Activated CD4-positive, CD25-positive, alpha-beta regulatory T cell treated with anti-CD3 and anti-CD28 coated beads, Interleukin-2, amount 50 U/mL, for 16 hours (primary cell): ENCODE measurements around the gene ADAM10.

ENCODE experiments used
- DNase-seq: peaks from one replicate; pipeline ENCODE4 v3.0.0-alpha.2; 2020; ENCODE audit warnings: low read depth, low spot score

Gene ADAM10

DNA sequence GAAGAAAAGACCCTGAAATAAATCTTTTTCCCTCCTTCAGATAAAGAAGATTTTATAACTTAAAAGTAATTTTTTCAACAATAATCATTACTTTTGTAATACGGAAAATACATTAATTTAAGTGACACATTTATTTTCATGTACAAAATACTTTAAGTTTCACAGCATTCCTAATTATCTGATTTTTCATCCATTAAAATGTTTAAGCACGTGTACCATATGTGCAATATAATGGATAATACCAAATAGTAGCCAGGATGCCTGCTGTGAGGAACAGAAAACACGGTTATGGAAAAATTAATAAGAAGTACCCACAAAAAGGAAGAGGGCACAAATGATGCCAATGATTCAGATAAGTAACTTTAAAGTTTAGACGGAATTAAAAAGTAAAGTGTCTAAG, 33.5 kb downstream of the ADAM10 start:
- no peak for DNase-seq

DNA sequence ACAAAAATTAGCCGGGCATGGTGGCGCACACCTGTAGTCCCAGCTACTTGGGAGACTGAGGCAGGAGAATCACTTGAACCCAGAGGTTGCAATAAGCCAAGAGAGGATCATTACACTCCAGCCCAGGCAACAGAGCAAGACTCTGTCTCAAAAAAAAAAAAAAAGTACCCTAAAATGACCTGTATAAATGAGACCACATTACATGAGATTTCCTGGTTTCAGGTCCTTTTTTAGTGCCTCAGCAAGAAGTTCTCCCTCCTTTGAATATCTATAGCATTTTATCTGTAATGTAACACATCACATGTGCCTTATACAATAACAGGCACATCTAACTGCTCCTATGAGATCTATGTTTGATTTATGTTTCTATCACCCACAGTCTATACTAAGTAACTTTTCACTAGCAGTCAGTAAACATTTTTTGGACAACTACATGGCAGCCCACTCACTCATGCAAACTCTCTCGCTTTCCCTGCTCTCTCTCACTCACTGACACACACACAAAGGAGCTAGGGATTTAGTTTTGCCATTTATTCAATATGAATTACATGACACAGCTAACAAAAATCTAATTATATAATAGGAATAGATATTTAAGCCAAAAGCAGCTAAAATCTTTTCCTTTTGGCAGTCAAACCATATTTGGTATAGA, 34.1 kb downstream of the ADAM10 start:
- DNase-seq = no peak

DNA sequence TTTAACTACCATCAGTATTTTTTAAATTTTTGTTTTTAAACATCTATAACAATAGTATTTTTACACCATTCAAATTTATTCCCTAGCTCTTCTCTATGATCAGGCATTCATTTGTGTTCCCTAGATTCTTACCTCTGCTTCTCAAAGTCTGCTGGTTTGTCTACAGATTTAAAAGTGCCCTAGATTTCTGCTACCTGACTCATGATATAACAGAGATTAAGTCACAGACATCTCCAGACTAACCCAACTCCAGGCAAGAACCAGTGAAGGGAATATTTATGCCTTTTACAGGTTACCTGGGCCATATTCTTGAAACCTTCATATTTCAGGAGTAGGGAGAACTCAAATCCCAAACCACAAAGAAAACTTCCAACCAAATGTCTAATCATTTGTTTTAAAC, 38.8 kb downstream of the ADAM10 start:
- DNase-seq = no peak

DNA sequence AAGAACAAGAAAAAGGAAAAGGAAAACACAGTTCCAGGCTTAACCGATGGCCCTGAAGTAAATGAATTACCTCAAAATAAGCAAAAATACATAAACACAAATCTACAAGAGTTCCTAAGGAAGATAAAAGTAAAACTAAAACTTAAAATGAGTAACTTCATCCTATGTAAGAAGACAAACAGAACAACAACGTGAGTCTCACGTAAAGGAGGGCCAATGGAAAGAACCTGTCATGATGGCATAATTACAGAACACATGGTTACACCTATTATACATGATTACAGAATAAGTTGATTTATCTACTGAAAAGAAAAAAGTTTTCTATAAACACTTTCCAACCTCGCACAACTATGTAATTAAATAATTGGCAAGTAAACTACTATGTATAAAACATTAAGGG, 42.1 kb downstream of the ADAM10 start:
- no peak for DNase-seq

DNA sequence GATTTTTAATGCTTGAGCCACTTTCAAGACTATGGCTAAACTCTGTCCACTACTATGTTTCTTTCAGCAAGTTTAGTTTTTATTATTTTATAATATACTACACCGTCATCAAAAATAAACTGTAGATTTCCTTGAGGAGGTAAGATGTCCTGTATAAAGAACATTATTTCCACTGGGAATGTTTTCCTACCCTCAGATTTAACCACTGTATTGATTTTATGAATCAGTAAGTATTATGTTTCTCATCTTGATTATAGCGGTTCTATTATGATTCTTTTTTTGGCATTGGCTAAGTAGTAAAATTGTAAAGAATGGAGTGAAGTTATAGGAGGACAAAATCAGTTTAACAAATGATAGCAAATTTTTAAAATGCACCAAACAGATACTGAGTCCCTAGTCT, 44.4 kb downstream of the ADAM10 start:
- no peak for DNase-seq

DNA sequence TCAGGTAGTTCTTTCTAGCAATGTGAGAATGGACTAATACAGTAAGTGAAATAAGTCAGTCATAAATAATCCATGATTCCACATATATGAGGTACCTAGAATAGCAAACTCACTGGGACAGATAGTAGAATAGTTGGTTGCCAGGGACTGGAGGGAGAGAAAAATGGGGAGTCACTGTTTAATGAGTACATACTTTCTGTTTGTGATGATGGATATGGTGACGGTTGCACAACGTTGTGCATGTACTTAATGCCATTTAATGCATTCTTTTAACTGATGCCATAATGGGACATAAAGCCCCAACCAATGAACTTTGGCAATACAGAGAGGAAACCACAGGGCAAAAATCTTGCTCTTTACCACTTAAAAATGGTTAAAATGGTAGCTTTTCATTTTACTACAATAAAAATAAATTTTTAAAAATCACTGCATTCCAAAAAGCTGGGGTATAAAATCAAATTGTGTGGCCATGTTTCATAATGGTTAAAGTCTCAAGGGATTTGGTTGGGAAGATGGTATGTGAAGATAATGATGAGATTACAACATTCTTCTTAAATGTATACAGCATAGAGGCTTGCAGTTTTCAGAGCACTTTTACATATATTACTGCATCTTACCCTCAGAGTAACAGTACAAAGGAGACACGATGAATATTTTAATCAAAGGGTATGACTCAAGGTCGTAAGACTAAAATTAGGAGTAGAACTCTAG, 45.2 kb downstream of the ADAM10 start:
- no peak for DNase-seq

DNA sequence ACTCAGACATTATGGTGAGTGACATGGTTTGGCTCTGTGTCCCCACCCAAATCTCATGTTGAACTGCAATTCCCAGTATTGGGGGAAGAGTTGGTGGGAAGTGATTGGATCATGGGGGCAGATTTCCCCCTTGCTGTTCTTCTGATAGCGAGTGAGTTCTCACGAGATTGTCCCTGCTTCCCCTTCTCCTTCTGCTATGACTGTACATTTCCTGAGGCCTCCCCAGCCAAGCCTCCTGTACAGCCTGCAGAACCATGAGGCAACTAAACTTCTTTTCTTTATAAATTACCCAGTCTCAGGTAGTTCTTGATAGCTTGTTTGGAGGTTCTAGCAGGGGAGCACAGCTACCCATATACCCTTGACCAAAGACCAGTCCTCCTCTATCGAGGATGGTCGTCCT, 45.9 kb downstream of the ADAM10 start:
- no peak for DNase-seq

DNA sequence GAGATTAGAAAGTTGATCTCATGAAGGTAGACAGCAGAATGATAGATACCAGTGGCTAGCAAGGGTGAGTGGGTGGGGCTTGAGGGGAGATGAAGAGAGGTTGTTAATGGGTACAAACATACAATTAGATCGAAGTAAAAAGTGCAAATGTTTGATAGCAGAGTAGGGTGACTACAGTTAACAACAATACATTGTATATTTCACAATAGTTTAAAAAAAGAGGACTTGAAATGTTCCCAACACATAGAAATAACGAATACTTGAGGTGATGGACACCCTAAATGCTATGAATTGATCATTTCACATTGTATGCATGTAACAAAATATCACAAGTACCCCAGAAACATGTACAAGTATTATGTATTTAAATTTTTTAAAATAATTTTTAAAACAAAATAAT, 47.3 kb downstream of the ADAM10 start:
- DNase-seq = no peak

DNA sequence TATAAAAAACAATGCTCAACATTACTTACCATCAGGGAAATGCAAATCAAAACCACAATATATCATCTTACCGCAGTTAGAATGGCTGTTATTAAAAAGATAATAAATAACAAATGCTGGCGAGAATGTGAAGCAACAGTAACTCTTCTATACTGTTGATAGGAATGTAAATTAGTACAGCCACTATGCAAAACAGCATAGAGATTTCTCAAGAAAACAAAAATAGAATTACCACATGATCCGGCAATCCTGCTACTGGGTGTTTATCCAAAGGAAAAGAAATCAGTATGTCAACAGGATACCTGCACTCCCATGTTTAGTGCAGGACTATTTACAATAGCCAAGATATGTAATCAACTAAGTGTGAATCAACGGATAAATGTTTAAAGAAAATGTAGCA, 48.1 kb downstream of the ADAM10 start:
- no peak for DNase-seq

DNA sequence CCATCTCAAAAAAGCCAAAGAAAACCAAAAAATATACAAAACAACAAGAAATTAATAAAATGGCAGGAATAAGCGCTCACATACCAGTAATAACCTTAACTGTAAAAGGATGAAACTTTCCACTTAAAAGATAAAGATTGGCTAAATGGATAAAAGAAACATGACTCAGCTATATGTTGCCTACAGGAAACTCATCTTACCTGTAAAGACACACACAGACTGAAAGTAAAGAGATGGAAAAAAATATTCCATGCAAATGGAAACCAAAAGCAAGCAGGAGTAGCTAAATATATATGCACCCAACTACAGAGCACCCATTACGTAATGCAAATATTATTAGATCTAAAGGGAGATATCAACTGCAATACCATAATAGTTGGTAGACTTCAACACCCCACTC, 49.7 kb downstream of the ADAM10 start:
- no peak for DNase-seq

DNA sequence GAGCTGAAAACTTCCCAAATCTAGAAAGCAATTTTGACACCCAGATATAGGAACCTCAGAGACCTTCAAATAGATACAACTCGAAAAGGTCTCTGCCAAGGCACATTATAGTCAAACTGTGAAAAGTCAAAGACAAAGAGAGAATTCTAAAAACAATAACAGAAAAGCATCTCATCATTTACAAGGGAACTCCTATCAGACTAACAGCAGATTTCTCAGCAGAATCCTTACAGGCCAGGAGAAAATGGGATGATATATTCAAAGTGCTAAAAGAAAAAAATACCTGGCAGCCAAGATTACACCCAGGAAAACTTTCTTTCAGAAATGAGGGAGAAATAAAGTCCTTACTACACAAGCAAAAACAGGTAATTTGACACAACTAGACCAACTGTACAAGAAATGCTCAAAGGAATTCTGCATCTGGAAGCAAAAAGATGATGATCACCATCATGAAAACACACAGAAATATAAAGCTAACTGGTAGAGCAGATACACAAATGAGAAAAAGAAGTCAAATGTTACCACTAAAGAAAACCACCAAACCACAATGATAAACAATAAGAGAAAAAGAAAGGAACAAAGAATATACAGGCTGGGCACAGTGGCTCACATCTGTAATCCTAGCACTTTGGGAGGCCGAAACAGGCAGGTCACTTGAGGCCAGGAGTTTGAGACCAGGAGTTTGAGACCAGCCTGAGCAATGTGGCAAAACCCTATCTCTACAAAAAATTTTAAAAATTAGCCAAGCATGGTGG, 50.4 kb downstream of the ADAM10 start:
- DNase-seq = no peak

DNA sequence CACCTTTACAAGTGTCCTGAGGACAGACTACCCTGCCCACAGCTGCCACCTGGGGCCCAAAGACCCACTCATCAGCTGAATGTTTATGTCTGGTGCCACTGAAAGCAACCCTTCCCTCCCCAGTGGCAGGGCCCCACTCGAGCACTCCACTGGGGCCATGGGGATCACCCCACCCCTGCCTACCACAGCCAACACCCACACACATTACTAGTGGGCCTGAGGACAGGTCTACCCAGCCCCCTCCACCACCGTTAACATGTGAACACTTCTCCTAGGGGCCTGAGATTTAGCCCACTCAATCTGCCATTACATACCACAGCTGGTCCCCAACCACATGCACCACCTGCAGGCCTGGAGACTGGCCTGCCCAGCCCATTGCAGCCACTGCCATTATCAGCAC, 52.3 kb downstream of the ADAM10 start:
- DNase-seq = no peak

DNA sequence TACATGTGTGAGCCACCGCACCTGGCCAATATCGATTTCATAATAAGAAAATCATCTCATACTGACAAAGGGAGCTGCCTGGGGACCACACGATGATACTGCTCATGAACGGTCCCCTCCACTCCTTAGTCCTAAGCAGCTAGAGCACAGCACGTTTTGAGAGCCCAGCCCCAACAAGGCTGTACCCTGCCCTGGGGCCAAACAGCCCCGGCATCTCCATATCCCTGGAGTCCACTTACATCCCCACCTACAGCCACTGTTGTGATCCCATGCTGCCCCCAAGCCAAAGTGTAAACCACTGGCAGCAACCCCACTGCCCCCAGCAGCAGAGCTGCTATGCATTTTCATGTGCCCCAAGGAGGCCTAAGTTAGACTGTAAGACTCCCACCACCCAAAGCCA, 52.8 kb downstream of the ADAM10 start:
- DNase-seq = no peak

DNA sequence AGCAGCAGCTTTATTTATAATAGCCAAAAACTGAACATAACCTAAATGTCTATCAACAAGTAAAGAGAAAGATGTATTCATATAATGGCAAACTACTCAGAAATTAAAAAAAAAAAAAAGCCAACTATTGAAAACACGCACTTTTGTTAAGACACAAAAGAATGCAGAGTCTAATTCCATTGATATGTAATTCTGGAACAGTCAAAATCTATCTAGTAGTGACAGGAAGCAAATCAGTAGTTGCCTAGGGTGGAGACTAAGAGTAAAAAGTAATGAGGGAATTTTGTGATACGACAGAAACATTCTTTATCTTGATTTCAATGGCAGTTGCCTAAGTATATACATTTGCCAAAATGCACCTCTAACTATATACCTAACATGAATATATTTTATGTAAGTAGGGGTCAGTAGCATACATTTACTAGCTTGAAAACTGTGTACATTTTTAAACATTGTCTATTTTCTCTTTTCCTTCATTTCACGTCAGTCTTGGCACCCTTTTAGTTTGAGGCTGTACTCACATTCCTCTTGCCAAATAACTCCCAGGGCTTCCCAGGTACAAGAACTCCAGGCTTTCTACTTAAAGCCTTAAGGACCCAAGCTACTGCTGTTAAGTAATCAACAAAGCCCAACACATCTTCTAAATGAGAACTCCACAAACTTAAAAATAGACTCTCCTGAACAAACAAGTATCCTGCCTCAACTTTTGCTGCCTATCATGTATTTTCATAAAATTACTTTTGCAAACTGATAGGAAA, 54.7 kb downstream of the ADAM10 start:
- DNase-seq = no peak

DNA sequence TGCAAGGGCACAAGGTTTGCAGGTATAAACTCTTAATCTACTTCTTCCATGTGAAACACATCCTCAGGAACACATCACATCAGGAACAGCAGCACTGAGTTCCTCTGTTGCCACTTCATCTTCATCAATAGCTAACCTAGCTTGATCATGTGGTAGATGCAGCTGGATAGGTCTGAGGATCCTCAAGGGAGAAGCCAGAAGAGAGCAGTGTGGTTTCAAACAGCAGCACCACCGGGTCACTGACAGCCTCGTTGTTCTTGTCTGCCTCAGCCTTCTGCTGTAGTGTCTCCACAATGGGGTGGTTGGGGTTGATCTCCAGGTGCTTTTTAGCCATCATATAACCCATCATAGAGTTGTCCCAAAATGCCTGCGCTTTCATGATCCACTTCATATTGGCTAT, 58.8 kb downstream of the ADAM10 start:
- no peak for DNase-seq

DNA sequence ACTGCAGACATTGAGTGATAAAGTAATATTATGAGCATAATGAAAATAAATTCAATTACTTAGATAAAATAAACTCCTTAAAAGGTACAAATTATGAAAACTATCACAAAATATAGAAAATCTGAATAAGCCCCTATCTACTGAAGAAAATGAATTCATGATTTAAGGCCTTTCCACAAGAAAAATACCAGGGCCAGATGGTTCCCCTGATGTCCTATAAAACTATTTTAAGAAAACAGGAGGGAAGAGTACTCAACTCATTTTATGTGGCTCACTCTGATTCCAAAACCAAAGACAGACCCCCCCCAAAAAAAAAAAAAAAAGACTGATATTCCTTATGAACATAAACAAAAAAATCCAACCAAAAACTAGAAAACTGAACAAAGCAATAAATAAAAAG, 59.9 kb downstream of the ADAM10 start:
- no peak for DNase-seq

DNA sequence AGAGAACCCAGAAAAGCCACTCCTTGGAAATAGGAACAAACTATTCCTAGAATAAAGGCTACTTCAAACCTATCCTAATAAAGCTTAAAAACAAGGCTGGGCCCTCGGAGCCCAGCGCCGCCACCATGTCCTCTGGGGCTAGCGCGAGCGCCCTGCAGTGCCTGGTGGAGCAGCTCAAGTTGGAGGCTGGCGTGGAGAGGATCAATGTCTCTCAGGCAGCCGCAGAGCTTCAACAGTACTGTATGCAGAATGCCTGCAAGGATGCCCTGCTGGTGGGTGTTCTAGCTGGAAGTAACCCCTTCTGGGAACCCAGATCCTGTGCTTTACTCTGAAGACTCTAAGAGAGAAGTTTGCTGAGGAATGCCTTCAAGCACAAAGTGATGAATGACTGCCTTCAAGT, 63.2 kb downstream of the ADAM10 start:
- no peak for DNase-seq

DNA sequence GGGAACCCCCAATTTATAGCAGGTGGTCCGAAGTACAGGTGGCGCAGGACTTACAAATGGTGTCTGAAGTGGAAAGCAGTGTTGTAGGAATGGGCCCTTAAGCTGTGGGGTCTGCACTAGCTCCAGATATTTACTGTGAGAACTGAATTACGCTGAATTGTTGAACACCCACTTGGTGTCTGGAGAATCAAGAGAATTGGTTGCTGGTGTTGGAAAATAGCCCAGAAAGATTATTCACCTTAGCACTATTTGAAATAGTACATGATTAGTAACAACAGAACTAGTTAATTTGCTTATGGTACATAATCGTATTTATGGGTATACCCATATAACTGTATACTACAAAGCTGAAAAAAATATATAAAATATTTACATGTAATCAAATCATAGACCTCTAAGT, 64.8 kb downstream of the ADAM10 start:
- DNase-seq = no peak

DNA sequence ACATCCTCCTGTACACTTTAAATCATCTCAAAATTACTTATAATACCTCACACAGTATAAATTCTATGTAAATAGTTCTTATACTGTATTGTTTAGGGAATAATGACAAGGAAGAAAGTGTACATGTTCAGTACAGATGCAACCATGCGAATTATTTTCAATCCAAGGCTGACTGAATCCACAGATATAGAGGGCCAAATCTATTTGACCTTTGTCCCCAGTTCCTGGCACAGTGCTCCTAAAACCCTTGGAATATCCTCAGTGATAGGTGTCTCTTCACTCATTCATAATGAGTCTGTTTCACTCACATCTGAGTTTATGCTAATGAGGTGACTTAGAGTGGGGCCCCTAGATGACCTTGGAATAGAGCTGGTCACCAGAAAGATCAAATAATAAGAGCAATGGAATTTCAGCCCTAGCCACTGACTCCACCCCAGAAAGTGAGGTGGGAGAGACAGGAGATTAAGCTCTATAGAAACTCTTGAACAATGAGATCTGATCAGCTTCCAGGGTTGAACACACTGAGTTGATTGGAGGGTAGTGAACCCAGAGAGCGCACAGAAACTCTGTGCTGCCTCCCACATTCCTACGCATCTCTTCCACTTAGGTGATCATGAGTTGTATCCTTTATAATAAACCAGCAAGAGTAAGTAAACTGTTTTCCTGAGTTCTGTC, 65.3 kb downstream of the ADAM10 start:
- DNase-seq = no peak

DNA sequence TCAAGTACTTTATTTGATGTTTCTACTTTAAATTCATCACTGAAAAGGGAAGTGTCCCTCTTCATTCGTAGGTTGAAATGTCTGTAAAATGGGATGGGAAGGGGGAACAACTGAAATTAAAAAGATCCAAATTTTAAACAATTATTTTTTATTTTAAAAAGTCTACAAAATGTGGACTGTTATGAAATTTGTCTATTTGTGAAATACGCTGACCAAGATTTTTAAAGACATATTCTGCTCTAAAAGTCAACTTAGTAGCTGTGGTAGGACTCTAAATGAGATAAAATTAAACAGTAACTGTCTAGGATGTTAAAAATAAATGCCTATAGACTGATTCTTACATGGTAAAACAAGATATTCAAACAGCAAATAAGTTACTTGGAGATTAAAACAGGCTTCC, 67.3 kb downstream of the ADAM10 start:
- DNase-seq = no peak

DNA sequence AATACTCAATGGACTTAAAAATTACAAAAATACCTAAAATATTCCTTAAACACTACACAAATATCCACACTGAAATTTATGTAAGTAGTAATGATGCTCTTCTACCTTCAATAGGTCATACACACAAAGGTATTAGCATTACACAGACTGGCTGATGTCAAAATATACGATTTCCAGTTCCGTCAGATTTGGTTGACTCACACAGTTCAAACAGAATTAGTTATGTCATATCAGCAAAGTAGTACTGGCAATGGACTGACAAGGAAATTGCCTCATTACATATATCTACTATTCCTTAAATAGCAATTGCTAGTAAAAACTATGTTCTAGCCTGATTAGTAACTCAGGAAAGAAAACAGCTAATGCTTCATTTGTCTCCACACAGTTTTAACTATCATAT, 70.8 kb downstream of the ADAM10 start:
- DNase-seq = no peak

DNA sequence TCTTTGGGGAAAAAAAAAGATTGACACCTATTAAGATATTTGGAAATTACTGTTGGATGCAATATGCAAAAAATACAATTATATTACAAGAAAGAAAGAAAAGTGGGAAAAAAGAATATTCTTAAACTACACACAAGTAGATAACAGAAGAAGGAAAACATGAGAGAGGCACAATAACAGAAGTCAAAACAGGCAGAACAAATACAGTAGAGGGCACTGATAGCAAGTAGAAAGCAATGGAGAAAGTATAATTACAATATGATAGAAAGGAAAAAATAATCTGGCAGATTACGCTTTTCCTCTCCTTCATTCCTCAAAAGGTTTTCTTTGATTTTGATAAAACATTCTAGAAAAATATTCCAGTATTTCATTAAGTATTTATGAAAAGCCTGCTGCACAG, 72.1 kb downstream of the ADAM10 start:
- DNase-seq = no peak
